WTC11 (cell line): ENCODE results near the gene COMMD4.

Experiments
- CTCF ChIP-seq: fragments of 200-600 bp; IDR thresholded peaks from 2 replicates; pipeline ENCODE4 v1.8.0; 2022; ENCODE audit warnings: antibody characterized with exemption
- FOXJ3 ChIP-seq: sonication (generic); formaldehyde crosslinking; IDR thresholded peaks from 2 replicates; pipeline ENCODE4 v1.9.0; 2021; ENCODE audit warnings: missing genetic modification reagents, mild to moderate bottlenecking, borderline replicate concordance
- USF1 ChIP-seq: sonication (generic); formaldehyde crosslinking; IDR thresholded peaks from 2 replicates; pipeline ENCODE4 v1.8.0; 2022; ENCODE audit warnings: mild to moderate bottlenecking, missing genetic modification reagents
- ZNF121 ChIP-seq: sonication (generic); formaldehyde crosslinking; IDR thresholded peaks from 2 replicates; pipeline ENCODE4 v1.8.0; 2023; ENCODE audit warnings: missing genetic modification reagents
- TF ChIP-seq, protein P1 (sequence below): fragments of 250-450 bp; sonication (Bioruptor Pico); IDR thresholded peaks from 2 replicates; pipeline ENCODE4 v1.8.0; 2021; ENCODE audit warnings: mild to moderate bottlenecking

DNA sequence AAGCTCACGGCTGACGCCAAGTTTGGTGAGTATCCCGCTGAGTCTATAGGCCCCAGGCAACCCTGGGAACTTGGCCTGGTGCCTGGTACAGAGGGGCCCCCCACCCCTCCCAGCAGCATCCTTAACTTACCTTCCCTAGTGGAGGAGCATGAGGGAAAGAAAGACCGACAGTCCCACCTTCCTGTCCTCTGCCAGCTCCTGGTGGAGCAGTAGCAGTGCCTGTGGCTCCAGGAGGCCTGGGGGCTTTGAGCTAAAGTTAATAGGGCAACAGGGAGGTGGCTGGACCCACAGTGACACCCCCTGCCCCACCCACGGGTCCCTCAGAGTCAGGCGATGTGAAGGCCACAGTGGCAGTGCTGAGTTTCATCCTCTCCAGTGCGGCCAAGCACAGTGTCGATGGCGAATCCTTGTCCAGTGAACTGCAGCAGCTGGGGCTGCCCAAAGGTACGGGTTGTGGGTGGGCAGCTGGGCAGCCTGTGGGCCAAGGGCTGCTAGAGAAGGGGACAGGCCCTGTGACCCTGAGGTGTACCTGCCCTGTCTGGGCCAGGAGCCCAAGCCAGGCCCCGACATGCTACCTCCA is 2.9 kb downstream of the COMMD4 start:
- no peak for TF ChIP-seq CTCF
- TF ChIP-seq USF1 (CRISPR knock-in tag): no peak
- no peak for TF ChIP-seq ZNF121 (CRISPR knock-in tag)
- TF ChIP-seq, protein P1, sequence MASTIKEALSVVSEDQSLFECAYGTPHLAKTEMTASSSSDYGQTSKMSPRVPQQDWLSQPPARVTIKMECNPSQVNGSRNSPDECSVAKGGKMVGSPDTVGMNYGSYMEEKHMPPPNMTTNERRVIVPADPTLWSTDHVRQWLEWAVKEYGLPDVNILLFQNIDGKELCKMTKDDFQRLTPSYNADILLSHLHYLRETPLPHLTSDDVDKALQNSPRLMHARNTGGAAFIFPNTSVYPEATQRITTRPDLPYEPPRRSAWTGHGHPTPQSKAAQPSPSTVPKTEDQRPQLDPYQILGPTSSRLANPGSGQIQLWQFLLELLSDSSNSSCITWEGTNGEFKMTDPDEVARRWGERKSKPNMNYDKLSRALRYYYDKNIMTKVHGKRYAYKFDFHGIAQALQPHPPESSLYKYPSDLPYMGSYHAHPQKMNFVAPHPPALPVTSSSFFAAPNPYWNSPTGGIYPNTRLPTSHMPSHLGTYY (CRISPR knock-in tag): no peak
- TF ChIP-seq FOXJ3 (CRISPR knock-in tag): no peak
